ENCODE measurements around the gene MIF4GD.
"Not testable (repeated sequence)": the region's sequence is repeated elsewhere in the genome, so short reads cannot be mapped to it uniquely, and the experiment has no call there.

MIF4GD gene

GRCh38 chr17:75257228-75257627 lies 13.8 kb downstream of the MIF4GD start:
- not testable (repeated sequence) for DNase-seq

- not testable (repeated sequence) for DNase-seq
Observed at GRCh38 chr17:75255954-75256698, 14.9 kb downstream of the MIF4GD start.

- no peak for DNase-seq
Observed at GRCh38 chr17:75252039-75252816, 18.8 kb downstream of the MIF4GD start.

GRCh38 chr17:75250009-75250471 lies 21.0 kb downstream of the MIF4GD start:
- no peak for DNase-seq

GRCh38 chr17:75249564-75249963 lies 21.5 kb downstream of the MIF4GD start:
- DNase-seq, result no peak

- DNase-seq, result no peak
Observed at GRCh38 chr17:75246404-75246803, 24.6 kb downstream of the MIF4GD start.

- DNase-seq, result no peak
Observed at GRCh38 chr17:75245011-75245410, 26.0 kb downstream of the MIF4GD start.

GRCh38 chr17:75244133-75244866 lies 26.7 kb downstream of the MIF4GD start:
- DNase-seq, result no peak

- DNase-seq, result no peak
Observed at GRCh38 chr17:75242461-75243042, 28.5 kb downstream of the MIF4GD start.

GRCh38 chr17:75241996-75242460 lies 29.0 kb downstream of the MIF4GD start:
- no peak for DNase-seq

- no peak for DNase-seq
Observed at GRCh38 chr17:75241502-75241901, 29.5 kb downstream of the MIF4GD start.

- no peak for DNase-seq
Observed at GRCh38 chr17:75241143-75241430, 29.9 kb downstream of the MIF4GD start.

- DNase-seq, result no peak
Observed at GRCh38 chr17:75240394-75241142, 30.5 kb downstream of the MIF4GD start.

- DNase-seq, result no peak
Observed at GRCh38 chr17:75239778-75240393, 31.1 kb downstream of the MIF4GD start.

- DNase-seq, result no peak
Observed at GRCh38 chr17:75239214-75239613, 31.8 kb downstream of the MIF4GD start.

GRCh38 chr17:75238684-75239191 lies 32.3 kb downstream of the MIF4GD start:
- DNase-seq, result peak; percentile 53

- DNase-seq, result no peak
Observed at GRCh38 chr17:75238020-75238580, 32.9 kb downstream of the MIF4GD start.

- no peak for DNase-seq
Observed at GRCh38 chr17:75237100-75238014, 33.7 kb downstream of the MIF4GD start.

GRCh38 chr17:75232786-75233185 lies 38.2 kb downstream of the MIF4GD start:
- no peak for DNase-seq

Measured in right forelimb (tissue), 1 donor.